Ovary (tissue), 9 donors: Measurements from ENCODE around the gene RAB8B. TPM values are rescaled to one million over a fixed set of nuclear protein-coding genes. Genes with fewer than 3 reads are reported as not detected.

ENCODE experiments used
- DNase-seq, 5 donors: peaks; one replicate each; pipeline ENCODE4 v3.0.0-alpha.2; 2019 to 2020
- H3K27ac ChIP-seq, 2 donors: fragments of 200-600 bp; one replicate each; pipeline versions ENCODE4 v1.5.1 to v1.8.0; 2019 to 2022
- H3K27me3 ChIP-seq: fragments of 200-600 bp; one replicate; pipeline ENCODE4 v1.8.0; 2022
- H3K36me3 ChIP-seq: fragments of 200-600 bp; sonication (generic); one replicate; pipeline ENCODE4 v1.5.1; 2019
- H3K4me1 ChIP-seq: one replicate; pipeline ENCODE4 v1.8.1; 2013; ENCODE audit warnings: mild to moderate bottlenecking, moderate library complexity; ENCODE audit not compliant: insufficient read depth
- H3K4me3 ChIP-seq: fragments of 200-600 bp; sonication (generic); one replicate; pipeline ENCODE4 v1.5.1; 2017
- H3K9me3 ChIP-seq, 2 donors: fragments of 200-600 bp in 1 of 2; sonication (generic) in 1 of 2; one replicate each; pipeline versions ENCODE4 v1.5.1 to v1.8.1; 2013 to 2019; ENCODE audit warnings: mild to moderate bottlenecking in 1 of 2, moderate library complexity in 1 of 2
- CTCF ChIP-seq, 3 donors: fragments of 450-650 bp in 2 of 3; fragments of 200-600 bp in 1 of 3; IDR thresholded peaks; one replicate each; pipeline versions ENCODE4 v1.5.1 to v1.8.0; 2016 to 2022; ENCODE audit warnings: antibody characterized with exemption in 3 of 3, mild to moderate bottlenecking in 1 of 3
- EP300 ChIP-seq: sonication (generic); formaldehyde crosslinking; IDR thresholded peaks from one replicate; pipeline ENCODE4 v1.6.1; 2017; ENCODE audit warnings: antibody characterized with exemption
- POLR2A ChIP-seq: fragments of 450-650 bp; IDR thresholded peaks from one replicate; pipeline ENCODE4 v1.6.1; 2017; ENCODE audit warnings: antibody characterized with exemption, mild to moderate bottlenecking, moderate library complexity
- WGBS, 3 donors: extraction: QIAGEN DNeasy Blood & Tissue Kit in 1 of 3; methylation state at CpG; one replicate each; pipeline versions ENCODE4 v1.1.5 to v1.1.7; 2013 to 2017; 5-methylcytosine and 5-hydroxymethylcytosine counted together
- intact Hi-C, 4 donors: fragments of 100-400 bp; cut with DNase I; formaldehyde crosslinking; loops; one replicate each; pipeline versions ENCODE4 v1.11.0 to v1.15.1; 2022 to 2023
- polyA plus RNA-seq, 2 donors: library from polyadenylated mRNA; stranded (reverse); fragments of 200-250 nt in 1 of 2; fragments of 350-450 nt in 1 of 2; fragmentation: Illumina TruSeq in 1 of 2; extraction: RNeasy Lipid Tissue Mini Kit (QIAGEN cat#74804) in 1 of 2; gene quantifications; one replicate each; pipeline ENCODE4 v1.2.3, GENCODE V29; 2013 to 2014
- total RNA-seq, 7 donors: library from RNA; depleted of rRNA in 2 of 7; stranded (reverse); fragments of >200 nt in 2 of 7; fragmentation: NEBNext Ultra II Directional in 3 of 7; extraction: Animal tissue kit (Norgen Biotek cat#: 25700) in 3 of 7; gene quantifications; one replicate each; pipeline versions ENCODE4 v1.1.0 to v1.2.4, GENCODE V29; 2016 to 2023
- donor health status: DM: no; HTN: no; CAD: no; lungs with moderate emphysema.
- donor health status: DM: no; HTN: no; CAD: no.
- donor health status: Bipolar disorder and iron deficiency.
- donor health status: DM: yes; HTN: yes; CAD: no.
- donor health status: DM: no; HTN: no; CAD: no.
- donor health status: DM: yes; HTN: yes; CAD: no.

The RAB8B gene
- total and polyA plus RNA-seq, 9 donors: 18.5 to 58.0 (median 44.8) TPM

- TF ChIP-seq EP300: no peak
- no peak for TF ChIP-seq CTCF (IDR thresholded peaks at IDR 0.05)
- no peak for TF ChIP-seq POLR2A
- Histone ChIP-seq H3K27me3 (no peaks in the 10 kb centered on the region), H3K36me3 (no peaks in the 10 kb centered on the region), H3K4me1 (no peaks in the 10 kb centered on the region), H3K9me3 (no peaks in the 10 kb centered on the region), H3K27ac (no peak overlapping the region), H3K4me3 (no peak overlapping the region)
- intact Hi-C loops: no loop called here
- WGBS, 3 donors: 74 to 89% (median 78%) methylated on average over 3 of the region's 3 CpGs
- DNase-seq: no peak
Measured at GRCh38 chr15:63172851-63173451, 16.5 kb upstream of the RAB8B start.

- TF ChIP-seq EP300: no peak
- TF ChIP-seq CTCF (IDR thresholded peaks at IDR 0.05): no peak
- TF ChIP-seq POLR2A: no peak
- H3K9me3 ChIP-seq: no peaks in the 10 kb centered on the region
- H3K4me1 ChIP-seq: no peaks in the 10 kb centered on the region
- 75 to 97% (median 95%) methylated on average over 3 of the region's 3 CpGs for WGBS, 3 donors
- no peak for DNase-seq
- no peak overlapping the region for H3K4me3 ChIP-seq
- no peaks in the 10 kb centered on the region for H3K36me3 ChIP-seq
- H3K27ac ChIP-seq: no peak overlapping the region
- intact Hi-C loops: no loop called here
- no peaks in the 10 kb centered on the region for H3K27me3 ChIP-seq
Measured at GRCh38 chr15:63176302-63176701, 13.1 kb upstream of the RAB8B start.

- WGBS, 3 donors: 44 to 48% (median 45%) methylated on average over 5 of the region's 5 CpGs
- no peak overlapping the region for H3K4me3 ChIP-seq
- no peaks in the 10 kb centered on the region for H3K4me1 ChIP-seq
- no peak for DNase-seq
- no peaks in the 10 kb centered on the region for H3K27me3 ChIP-seq
- no peak overlapping the region for H3K27ac ChIP-seq
- intact Hi-C loops: no loop called here
- TF ChIP-seq EP300: no peak
- TF ChIP-seq POLR2A: no peak
- TF ChIP-seq CTCF (IDR thresholded peaks at IDR 0.05): no peak
- H3K9me3 ChIP-seq: no peaks in the 10 kb centered on the region
- no peaks in the 10 kb centered on the region for H3K36me3 ChIP-seq
Measured at GRCh38 chr15:63178034-63178433, 11.4 kb upstream of the RAB8B start.

GRCh38 chr15:63180746-63181145 lies 8.7 kb upstream of the RAB8B start:
- TF ChIP-seq CTCF (IDR thresholded peaks at IDR 0.05) (no peak), EP300 (no peak), POLR2A (no peak)
- WGBS, 3 donors: 93 to 95% (median 94%) methylated on average over 2 of the region's 2 CpGs
- intact Hi-C loops: loop anchor here in 1 of 4 donors (10.0 kb wide), 1 partner anchor 94 kb away; the partner anchor contains the start of gene APH1B

More at GRCh38 chr15:63180746-63181145, 8.7 kb upstream of the RAB8B start:
- no peaks in the 10 kb centered on the region for H3K4me1 ChIP-seq
- H3K9me3 ChIP-seq: no peaks in the 10 kb centered on the region
- no peak for DNase-seq
- H3K4me3 ChIP-seq: no peak overlapping the region
- no peaks in the 10 kb centered on the region for H3K36me3 ChIP-seq
- no peak overlapping the region for H3K27ac ChIP-seq
- no peaks in the 10 kb centered on the region for H3K27me3 ChIP-seq
